Activated CD8-positive, alpha-beta T cell treated with anti-CD3 and anti-CD28 coated beads for 36 hours (primary cell): ENCODE measurements around the gene VPS13C. TPM values are rescaled to one million over a fixed set of nuclear protein-coding genes. Genes with fewer than 3 reads are reported as not detected.
"Not testable (repeated sequence)": the region's sequence is repeated elsewhere in the genome, so short reads cannot be mapped to it uniquely, and the experiment has no call there.

Experiments used
- ATAC-seq: fragments of 200-7000 bp; cut with Tn5 transposase; one replicate; pipeline ENCODE4 v1.10.0; 2021; ENCODE audit warnings: mild to moderate bottlenecking, moderate library complexity
- CTCF ChIA-PET: fragments of 350-600 bp; sonication (Branson Sonifier 250); formaldehyde crosslinking; loops from one replicate; lab custom pipeline; 2021; ENCODE audit warnings: antibody characterized with exemption; lab: Charles Lee
- POLR2A ChIA-PET: fragments of 350-600 bp; sonication (Branson Sonifier 250); formaldehyde crosslinking; loops from one replicate; lab custom pipeline; 2021; ENCODE audit warnings: antibody characterized with exemption; lab: Charles Lee
- DNase-seq: peaks from one replicate; pipeline ENCODE4 v3.0.0-alpha.2; 2020
- H3K27ac Mint-ChIP-seq: one replicate; pipeline ENCODE4 v1.8.0; 2021; ENCODE audit warnings: mild to moderate bottlenecking, mixed read lengths
- H3K27me3 Mint-ChIP-seq: one replicate; pipeline ENCODE4 v1.8.0; 2021; ENCODE audit warnings: mixed read lengths
- H3K36me3 Mint-ChIP-seq: one replicate; pipeline ENCODE4 v1.8.0; 2021; ENCODE audit warnings: low read depth, mixed read lengths
- H3K4me1 Mint-ChIP-seq: one replicate; pipeline ENCODE4 v1.8.0; 2021; ENCODE audit warnings: low read depth, mixed read lengths
- H3K4me3 Mint-ChIP-seq: one replicate; pipeline ENCODE4 v1.8.0; 2021; ENCODE audit warnings: mild to moderate bottlenecking, moderate library complexity, mixed read lengths
- H3K9me3 Mint-ChIP-seq: one replicate; pipeline ENCODE4 v1.8.0; 2021; ENCODE audit warnings: mixed read lengths
- intact Hi-C: fragments of 100-400 bp; cut with micrococcal nuclease; formaldehyde crosslinking; loops from one replicate; pipeline ENCODE4 v1.10.0; 2022
- total RNA-seq, 2 experiments: library from RNA; stranded (reverse); gene quantifications; one replicate each; pipeline ENCODE4 v1.2.3, GENCODE V29; 2021
- TF ChIP-seq, protein P1 (sequence below): fragments of 200-600 bp; IDR thresholded peaks from one replicate; pipeline ENCODE4 v1.8.0; 2022; ENCODE audit warnings: antibody characterized with exemption, mild to moderate bottlenecking

The VPS13C gene
- total RNA-seq, 2 experiments from 2014 or later: 41.4 to 45.9 TPM

DNA sequence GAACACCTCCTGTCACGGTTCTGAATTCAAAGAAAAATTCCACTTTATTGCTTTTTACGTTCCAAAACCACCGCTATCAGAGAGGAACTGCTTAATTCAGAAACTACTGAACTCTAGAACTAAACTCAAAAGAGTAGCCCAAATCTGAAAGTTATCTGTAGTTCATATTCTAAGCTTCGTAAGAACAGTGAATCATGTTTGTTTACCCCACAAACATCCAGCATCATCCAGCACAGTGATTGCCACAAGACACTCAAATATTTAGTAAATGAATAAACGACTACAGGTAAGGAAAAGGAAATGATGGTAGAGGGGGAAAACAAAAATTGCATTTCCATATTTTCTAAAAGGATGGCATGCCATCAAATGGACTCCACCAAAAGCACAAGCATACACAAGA is 32.3 kb downstream of the VPS13C start:
- Mint-ChIP-seq H3K4me3 (no peak overlapping the region), H3K4me1 (peaks cover 3% of the 10 kb centered on the region), H3K36me3 (peaks cover 23% of the 10 kb centered on the region), H3K27me3 (no peaks in the 10 kb centered on the region), H3K9me3 (no peaks in the 10 kb centered on the region), H3K27ac (no peak overlapping the region)
- DNase-seq (no peak), ATAC-seq (no peak)
- TF ChIP-seq, protein P1, sequence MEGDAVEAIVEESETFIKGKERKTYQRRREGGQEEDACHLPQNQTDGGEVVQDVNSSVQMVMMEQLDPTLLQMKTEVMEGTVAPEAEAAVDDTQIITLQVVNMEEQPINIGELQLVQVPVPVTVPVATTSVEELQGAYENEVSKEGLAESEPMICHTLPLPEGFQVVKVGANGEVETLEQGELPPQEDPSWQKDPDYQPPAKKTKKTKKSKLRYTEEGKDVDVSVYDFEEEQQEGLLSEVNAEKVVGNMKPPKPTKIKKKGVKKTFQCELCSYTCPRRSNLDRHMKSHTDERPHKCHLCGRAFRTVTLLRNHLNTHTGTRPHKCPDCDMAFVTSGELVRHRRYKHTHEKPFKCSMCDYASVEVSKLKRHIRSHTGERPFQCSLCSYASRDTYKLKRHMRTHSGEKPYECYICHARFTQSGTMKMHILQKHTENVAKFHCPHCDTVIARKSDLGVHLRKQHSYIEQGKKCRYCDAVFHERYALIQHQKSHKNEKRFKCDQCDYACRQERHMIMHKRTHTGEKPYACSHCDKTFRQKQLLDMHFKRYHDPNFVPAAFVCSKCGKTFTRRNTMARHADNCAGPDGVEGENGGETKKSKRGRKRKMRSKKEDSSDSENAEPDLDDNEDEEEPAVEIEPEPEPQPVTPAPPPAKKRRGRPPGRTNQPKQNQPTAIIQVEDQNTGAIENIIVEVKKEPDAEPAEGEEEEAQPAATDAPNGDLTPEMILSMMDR: no peak
- ChIA-PET POLR2A (no interaction called here), CTCF (interaction anchor here (0.9 to 1.1 kb wide), 2 partner anchors 33 to 194 kb away, joined by 3 read pairs; no protein-coding TSS in a partner anchor)
- intact Hi-C loops: no loop called here

DNA sequence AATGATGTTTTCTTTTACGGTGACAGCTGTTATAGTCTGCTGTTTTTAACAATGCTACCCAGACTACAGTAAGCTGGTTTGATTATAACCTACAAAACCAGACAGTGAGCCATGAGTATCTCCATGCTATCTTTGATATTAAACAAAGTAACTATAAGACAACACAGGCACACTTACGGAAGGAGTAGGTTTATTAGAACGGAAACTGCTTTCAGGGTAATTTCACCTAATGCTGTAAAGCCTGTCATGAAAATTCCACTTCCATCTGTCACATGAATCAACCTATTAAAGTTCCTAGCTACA is 33.0 kb downstream of the VPS13C start:
- intact Hi-C loops: no loop called here
- Mint-ChIP-seq H3K4me1 (peaks cover 3% of the 10 kb centered on the region), H3K27ac (no peak overlapping the region), H3K27me3 (no peaks in the 10 kb centered on the region), H3K36me3 (peaks cover 23% of the 10 kb centered on the region), H3K9me3 (no peaks in the 10 kb centered on the region), H3K4me3 (no peak overlapping the region)
- no peak for ATAC-seq
- TF ChIP-seq, protein P1: no peak
- CTCF ChIA-PET: interaction anchor here (0.6 to 1.6 kb wide), 4 partner anchors 9 to 365 kb away, joined by 3 to 4 read pairs (median 3); no protein-coding TSS in a partner anchor
- POLR2A ChIA-PET: no interaction called here
- no peak for DNase-seq

DNA sequence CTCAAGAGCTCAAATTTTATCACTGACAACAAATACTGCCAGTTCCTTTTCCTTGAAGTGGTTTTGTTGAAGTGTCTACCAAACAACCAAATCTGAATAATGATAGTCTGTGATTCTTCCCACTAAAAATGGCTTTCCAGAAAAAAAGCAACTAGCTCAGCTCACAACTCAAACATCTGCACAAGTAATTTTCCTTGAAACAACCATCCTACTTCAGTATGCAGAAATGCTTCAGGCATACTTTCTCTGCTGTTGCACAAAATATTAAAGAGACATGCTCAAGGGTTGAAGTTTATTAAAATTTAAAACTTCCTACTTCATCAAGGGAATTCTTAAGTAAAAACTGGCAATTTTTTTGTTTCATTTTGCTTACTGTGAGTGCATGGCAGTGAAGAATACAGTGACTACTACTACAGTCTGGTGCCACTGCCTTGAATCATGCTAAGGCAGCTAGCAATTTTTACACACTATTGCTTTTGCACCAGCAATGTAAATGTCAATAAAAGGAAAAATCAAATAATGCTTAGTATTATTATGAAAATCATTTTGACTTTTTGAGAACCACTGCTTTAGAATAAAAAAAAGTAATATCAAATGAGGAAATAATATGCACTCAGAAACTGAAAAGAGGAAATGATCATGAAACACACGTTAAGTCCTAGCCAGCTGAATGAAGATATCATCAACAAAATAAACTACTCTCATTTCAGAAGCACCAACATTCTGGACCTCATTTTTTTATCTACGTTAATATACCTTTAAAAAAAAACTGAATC is 33.6 kb downstream of the VPS13C start:
- no peak overlapping the region for H3K27ac Mint-ChIP-seq
- H3K4me1 Mint-ChIP-seq: peaks cover 3% of the 10 kb centered on the region
- no peaks in the 10 kb centered on the region for H3K27me3 Mint-ChIP-seq
- no peak overlapping the region for H3K4me3 Mint-ChIP-seq
- POLR2A ChIA-PET: no interaction called here
- DNase-seq: no peak
- ATAC-seq: no peak
- TF ChIP-seq, protein P1: no peak
- H3K9me3 Mint-ChIP-seq: no peaks in the 10 kb centered on the region
- CTCF ChIA-PET: interaction anchor here (0.6 to 1.6 kb wide), 3 partner anchors 10 to 365 kb away, joined by 3 to 4 read pairs (median 3); no protein-coding TSS in a partner anchor
- peaks cover 26% of the 10 kb centered on the region for H3K36me3 Mint-ChIP-seq
- intact Hi-C loops: no loop called here

DNA sequence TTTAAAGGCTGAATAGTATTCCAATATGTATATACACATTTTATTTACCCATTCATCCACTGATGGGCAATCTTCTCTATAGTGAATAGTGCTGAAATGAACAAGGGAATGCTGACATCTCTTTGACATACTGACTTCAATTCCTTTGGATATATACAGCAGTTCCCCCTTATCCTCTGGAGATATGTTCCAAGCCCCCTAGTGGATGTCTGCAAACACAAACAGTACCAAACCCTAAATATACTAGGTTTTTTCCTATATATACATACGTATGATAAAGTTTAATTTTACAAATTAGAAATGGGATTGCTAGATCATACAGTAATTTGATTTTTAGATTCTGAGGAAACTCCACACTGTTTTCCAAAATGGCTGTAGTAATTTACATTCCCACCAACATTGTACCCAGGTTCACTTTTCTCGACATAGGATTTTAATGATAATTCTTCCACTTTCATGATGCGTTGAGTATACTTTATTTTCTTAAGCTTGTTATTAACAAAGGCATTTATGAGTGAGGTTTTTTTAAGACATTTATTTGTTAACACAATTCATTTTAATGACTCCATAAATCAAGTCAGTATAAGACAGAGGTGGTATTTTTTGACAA is 38.2 kb downstream of the VPS13C start:
- ChIA-PET CTCF (interaction anchor here (0.9 to 1.0 kb wide), 2 partner anchors 11 to 45 kb away, joined by 3 to 4 read pairs; no protein-coding TSS in a partner anchor), POLR2A (no interaction called here)
- DNase-seq (no peak), ATAC-seq (no peak)
- Mint-ChIP-seq H3K27ac (no peak overlapping the region), H3K36me3 (peaks cover 46% of the 10 kb centered on the region), H3K9me3 (no peaks in the 10 kb centered on the region), H3K4me3 (no peak overlapping the region), H3K27me3 (no peaks in the 10 kb centered on the region), H3K4me1 (no peaks in the 10 kb centered on the region)
- TF ChIP-seq, protein P1: peak; percentile 52
- intact Hi-C loops: no loop called here

DNA sequence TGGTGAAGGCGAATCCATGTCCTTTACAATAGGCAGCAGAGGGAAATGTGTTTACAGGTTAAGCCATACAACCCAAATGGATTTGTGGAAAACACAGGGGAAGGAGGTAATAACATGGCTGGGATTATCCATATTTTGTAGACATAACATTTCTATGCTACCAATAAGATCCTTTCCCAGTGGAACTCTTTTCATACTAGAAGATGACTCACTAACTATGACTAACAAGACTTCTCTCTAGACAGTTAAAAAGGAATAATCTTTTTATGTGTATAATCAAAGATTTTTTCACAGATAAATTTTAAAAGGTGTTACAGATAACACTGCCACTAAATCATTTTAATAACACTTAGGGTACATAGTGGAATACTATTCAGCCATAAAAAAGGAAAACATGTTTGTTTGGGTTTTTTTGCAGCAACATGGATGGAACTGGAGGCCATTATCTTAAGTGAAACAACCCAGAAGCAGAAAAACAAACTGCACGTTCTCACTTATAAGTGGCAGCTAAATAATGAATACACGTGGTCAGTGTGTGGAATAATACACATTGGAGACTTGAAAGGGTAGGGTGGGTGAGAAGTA is 39.6 kb downstream of the VPS13C start:
- peaks cover 49% of the 10 kb centered on the region for H3K36me3 Mint-ChIP-seq
- DNase-seq: no peak
- no peak overlapping the region for H3K27ac Mint-ChIP-seq
- ATAC-seq: no peak
- peaks cover 2% of the 10 kb centered on the region for H3K4me1 Mint-ChIP-seq
- POLR2A ChIA-PET: no interaction called here
- H3K4me3 Mint-ChIP-seq: no peak overlapping the region
- H3K9me3 Mint-ChIP-seq: peaks cover 4% of the 10 kb centered on the region
- CTCF ChIA-PET: no interaction called here
- intact Hi-C loops: no loop called here
- H3K27me3 Mint-ChIP-seq: no peaks in the 10 kb centered on the region
- TF ChIP-seq, protein P1: no peak

DNA sequence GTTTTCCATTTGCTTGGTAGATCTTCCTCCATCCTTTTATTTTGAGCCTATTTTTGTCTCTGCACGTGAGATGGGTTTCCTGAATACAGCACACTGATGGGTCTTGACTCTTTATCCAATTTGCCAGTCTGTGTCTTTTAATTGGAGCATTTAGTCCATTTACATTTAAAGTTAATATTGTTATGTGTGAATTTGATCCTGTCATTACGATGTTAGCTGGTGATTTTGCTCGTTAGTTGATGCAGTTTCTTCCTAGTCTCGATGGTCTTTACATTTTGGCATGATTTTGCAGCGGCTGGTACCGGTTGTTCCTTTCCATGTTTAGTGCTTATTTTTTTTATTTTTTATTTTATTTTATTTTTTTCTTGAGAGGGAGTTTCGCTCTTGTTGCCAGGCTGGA is 54.9 kb downstream of the VPS13C start:
- H3K27me3 Mint-ChIP-seq, POLR2A ChIA-PET, CTCF ChIA-PET: not testable (repeated sequence)

More for the DNA sequence above, 54.9 kb downstream of the VPS13C start:
- H3K27ac Mint-ChIP-seq, H3K4me3 Mint-ChIP-seq, H3K9me3 Mint-ChIP-seq, H3K4me1 Mint-ChIP-seq, DNase-seq, intact Hi-C loops, ATAC-seq: not testable (repeated sequence)
- peaks cover 29% of the 10 kb centered on the region for H3K36me3 Mint-ChIP-seq
